NCI-H1105 treated with DMSO at 0.1 percent for 48 hours (cell line): ENCODE data around the gene RBM14.
"Not testable (repeated sequence)": the region's sequence is repeated elsewhere in the genome, so short reads cannot be mapped to it uniquely, and the experiment has no call there.

Experiments
- DNase-seq: peaks from one replicate; lab custom pipeline; 2025; lab: John Stamatoyannopoulos, UW

Gene RBM14

DNA sequence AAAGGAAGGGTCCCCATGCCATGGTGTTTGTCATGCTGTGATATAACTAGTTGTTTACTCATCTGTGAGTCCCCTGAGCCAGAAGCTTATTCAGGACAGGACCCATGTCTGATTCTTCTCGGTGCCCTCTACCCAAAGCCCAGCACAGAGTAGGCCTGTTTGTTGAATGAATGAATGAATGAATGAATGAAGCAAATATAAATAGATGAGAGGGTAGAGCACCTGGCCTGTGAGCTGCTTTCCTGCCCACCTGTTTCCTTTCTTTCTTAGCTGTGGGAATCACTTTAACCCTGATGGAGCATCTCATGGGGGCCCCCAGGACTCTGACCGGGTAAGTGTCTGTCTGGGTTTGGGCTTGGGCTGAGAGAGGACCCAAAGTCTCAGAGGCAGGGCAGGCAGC is 16.2 kb upstream of the RBM14 start:
- DNase-seq: no peak

DNA sequence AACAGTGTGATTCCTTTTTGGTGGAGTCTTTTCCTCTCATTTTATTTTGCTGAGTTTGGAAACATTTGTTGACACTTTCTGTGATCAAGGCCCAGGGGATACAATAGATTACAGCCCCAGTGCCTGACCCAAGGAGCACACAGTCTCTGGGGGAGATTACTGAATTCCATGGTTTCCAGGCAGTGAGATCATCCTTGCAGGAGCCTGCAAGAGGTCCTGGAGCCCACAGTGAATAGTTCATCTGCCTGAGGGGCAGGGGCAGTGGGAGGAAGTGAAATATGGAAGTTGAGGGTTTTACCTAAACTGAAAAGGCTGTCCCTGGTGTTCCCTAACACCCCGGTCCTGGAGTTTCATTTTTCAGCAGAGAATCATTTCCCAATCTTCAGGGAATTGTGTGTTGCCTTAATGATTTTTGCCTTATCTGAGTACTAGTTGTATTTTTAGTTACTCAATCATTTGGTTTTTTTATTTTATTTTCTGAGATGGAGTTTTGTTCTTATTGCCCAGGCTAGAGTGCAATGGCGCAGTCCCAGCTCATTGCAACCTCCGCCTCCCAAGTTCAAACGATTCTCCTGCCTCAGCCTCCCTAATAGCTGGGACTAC is 15.7 kb upstream of the RBM14 start:
- no peak for DNase-seq

DNA sequence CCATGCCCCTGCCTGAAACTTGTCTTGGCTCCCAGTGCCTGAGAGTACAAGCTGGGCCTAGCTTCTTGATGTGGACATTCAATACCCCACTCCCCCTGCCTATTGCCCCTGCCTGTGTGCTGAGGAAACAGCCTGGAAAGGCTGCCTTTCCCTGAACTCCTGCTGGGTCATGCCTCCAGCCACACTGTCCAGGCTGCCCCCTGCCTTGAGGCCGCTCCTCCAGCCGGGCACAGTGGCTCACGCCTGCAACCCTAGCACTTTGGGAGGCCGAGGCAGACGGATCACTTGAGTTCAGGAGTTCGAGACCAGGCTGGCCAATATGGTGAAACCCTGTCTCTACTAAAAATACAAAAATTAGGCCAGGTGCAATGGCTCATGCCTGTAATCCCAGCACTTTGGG is 13.4 kb upstream of the RBM14 start:
- no peak for DNase-seq

DNA sequence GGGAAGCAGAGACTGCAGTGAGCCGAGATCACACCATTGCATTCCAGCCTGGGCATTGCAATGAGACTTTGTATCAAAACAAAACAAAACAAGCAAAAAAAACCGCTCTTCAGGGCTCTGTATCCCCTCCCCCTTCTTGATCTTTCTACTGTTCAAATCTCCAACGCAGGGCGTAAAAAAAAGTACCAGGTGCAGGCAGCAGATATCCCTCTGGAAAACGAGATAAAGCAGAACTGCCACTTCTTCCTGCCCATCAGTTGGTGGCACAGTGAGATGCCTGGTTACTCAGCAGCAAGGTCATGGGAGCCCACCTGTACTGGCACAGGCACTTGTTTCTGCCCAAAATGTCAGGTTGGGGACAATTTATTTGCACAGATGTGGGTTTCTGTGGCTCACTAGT is 12.3 kb upstream of the RBM14 start:
- no peak for DNase-seq

DNA sequence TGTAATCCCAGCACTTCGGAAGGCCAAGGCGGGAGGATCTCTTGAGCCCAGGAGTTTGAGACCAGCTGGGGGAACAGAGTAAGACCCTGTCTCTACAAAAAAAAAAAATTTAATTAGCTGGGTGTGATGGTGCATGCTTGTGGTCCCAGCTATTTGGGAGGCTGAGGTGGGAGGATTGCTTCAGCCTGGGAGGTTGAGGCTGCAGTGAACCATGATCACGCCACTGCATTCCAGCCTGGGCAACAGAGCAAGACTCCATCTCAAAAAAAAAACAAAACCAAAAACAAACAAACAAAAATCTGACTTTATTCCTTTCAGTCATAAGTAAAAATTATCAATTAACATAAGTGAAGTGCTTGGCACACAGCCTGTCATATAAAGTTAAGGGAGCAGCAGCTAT is 9.8 kb upstream of the RBM14 start:
- DNase-seq: not testable (repeated sequence)

DNA sequence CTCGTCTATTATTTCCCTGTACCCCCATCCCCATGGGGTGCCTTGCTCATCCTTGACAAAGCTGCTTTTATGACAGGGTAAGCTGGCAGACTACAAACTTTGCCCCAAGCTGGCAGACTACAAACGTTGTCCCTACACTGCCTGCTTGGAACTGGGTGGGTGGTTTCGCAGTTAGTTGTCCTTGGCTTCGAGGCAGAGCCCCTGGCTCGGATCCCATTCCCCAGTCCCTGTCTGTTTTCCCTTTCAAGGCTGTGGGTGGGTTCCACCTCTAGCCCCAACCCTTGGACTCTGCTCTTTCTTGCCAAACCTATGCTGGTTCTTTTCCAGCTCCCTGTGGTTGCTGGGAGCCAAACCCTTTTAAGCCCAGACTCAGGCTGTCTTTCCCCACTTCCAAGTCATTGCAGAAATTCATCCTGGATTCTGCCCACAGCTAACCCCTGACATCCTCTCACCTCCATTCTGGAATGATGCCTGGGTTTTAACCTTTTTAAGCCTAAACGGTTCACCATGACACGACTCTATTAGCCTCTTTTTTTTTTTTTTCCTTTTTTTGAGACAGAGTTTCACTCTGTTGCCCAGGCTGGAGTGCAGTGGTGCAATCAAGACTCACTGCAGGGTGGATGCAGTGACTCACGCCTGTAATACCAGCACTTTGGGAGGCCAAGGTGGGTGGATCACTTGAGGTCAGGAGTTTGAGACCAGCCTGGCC is 9.2 kb upstream of the RBM14 start:
- DNase-seq: no peak

DNA sequence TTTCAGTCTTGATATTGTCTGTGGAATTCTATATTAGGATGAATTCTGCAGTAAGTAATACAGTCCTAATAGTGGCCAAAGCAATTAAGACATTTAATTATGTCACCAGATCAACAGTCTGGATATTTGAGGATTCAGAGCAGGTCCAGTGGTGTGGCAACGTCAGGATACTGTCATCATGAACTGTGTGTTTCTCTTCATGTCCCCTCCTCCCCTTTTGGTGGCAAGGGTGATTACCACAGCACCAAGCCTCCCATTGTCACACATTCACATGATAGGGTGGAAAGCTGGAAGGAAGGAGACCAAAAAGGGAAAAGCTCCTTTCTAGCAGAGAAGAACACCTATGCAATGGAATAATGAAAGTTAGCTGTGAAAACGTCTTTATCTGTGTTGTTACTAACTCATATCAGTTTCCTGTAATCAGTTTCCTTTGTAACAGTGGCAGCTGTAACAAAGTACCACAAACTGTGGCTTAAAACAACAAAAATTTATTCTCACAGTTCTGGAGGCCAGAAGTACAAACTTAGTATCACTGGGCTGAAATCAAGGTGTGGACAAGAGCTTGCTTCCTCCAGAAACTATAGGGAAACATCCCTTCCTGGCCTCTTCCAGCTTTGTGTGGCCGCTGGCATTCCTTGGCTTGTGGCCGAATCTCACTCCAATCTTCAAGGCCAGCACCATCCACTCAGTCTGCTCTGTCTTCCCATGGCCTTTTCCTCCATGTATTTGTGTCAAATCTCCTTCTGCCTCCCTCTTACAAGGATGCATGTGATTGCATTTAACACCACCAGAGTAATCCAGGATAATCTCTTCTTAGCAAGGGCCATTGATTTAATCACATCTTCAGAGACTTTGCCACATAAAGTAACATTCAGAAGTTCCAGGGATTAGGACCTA is 6.5 kb upstream of the RBM14 start:
- DNase-seq: no peak

DNA sequence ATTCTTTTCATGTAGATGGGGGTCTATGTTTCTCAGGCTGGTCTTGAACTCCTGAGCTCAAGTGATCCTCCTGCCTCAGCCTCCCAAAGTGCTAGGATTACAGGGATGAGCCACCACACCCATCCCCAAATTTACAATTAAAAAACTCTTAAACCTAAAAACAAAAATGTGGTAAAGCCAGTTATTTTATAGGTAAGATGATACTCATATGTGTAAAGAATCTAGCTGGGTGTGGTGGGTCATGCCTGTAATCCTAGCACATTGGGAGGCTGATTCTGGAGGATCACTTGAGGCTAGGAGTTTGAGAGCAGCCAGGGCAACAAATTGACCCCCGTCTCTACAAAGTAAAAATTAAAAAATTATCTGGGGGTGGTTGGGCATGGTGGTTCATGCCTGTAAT is 4.0 kb upstream of the RBM14 start:
- DNase-seq: no peak

DNA sequence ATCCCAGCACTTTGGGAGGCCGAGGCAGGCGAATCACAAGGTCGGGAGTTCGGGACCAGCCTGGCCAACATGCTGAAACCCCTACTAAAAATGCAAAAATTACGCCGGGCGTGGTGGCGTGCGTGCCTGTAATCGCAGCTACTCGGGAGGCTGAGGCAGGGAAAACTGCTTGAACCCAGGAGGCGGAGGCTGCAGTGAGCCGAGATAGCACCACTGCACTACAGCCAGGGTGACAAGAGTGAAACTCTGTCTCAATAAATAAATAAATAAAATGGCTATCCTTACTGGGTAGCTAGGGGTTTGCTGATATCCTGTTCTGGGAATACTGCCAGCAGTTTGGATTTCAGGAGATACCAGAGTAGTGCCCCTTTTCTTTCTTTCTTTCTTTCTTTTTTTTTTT is 2.4 kb upstream of the RBM14 start:
- no peak for DNase-seq

DNA sequence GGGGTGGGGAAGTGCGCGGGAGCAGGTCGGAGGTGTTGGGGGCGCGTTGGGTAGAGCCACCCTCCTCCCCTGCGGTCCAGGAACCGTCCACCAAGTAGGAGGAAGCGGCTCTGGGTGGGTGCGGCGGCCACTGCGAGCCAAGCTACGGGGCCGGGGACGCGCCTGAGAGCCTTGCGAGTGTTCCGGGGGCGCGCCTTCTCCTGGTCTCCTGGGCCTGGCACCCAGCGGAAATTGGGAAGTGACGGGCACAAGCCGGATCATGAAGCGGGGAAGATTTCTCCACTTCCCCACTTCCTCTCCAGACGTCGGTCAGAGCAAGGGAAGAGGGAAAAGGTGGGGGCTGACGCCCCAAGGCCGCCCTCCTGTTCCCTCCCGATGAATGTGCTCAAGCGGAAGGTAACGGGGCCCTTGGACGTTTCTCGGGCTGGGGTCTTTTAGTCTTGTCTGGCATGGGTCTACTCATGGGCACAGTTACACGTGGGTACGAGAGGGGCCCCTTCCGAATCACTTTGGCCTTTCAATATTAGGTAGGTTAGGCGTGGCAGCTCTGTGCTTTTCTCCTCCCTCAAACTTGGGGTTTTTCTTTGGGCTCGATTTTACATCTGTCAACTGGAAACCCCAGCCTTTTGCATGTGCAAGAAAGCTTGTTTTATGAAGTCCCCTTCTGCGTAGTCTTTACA is 865 bp downstream of the RBM14 start:
- no peak for DNase-seq

DNA sequence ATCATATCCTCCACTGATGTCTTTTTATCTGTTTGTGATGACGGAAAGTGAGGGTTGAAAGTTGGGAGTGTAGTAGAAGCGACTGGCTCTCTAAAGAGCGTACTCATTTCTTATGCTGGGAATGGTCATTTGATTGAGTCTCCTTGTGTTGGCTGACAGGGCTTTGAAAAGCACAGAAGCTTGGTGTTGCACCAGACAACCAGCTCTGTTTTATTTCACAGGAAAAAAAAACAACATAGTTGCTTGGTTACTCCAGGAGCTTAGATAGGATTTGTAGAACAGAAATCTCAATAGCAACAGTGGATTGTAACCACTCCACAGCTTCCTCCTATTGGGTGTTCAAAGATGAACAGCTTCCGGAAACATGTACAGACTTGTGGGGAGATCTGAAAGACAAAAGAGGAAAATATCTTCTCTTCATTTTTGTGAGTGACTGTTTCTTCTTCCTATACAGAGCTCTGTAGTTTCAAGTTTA is 2.7 kb downstream of the RBM14 start:
- DNase-seq: no peak

DNA sequence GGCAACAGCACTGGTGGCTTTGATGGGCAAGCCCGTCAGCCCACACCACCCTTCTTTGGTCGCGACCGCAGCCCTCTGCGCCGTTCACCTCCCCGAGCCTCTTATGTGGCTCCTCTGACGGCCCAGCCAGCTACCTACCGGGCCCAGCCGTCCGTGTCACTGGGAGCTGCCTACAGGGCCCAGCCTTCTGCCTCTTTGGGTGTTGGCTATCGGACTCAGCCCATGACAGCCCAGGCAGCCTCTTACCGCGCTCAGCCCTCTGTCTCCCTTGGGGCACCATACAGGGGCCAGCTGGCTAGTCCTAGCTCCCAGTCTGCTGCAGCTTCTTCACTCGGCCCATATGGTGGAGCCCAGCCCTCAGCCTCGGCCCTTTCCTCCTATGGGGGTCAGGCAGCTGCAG is 8.0 kb downstream of the RBM14 start:
- DNase-seq: no peak

DNA sequence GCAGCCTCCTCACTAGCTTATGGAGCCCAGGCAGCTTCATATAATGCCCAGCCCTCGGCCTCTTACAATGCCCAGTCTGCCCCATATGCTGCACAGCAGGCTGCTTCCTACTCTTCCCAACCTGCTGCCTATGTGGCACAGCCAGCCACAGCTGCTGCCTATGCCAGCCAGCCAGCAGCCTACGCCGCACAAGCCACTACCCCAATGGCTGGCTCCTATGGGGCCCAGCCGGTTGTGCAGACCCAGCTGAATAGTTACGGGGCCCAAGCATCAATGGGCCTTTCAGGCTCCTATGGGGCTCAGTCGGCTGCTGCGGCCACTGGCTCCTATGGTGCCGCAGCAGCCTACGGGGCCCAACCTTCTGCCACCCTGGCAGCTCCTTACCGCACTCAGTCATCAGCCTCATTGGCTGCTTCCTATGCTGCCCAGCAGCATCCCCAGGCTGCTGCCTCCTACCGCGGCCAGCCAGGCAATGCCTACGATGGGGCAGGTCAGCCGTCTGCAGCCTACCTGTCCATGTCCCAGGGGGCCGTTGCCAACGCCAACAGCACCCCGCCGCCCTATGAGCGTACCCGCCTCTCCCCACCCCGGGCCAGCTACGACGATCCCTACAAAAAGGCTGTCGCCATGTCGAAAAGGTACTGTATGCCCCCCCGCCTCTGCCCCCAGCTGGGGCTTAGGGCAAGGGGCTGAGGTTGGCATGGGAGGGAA is 8.8 kb downstream of the RBM14 start:
- no peak for DNase-seq

DNA sequence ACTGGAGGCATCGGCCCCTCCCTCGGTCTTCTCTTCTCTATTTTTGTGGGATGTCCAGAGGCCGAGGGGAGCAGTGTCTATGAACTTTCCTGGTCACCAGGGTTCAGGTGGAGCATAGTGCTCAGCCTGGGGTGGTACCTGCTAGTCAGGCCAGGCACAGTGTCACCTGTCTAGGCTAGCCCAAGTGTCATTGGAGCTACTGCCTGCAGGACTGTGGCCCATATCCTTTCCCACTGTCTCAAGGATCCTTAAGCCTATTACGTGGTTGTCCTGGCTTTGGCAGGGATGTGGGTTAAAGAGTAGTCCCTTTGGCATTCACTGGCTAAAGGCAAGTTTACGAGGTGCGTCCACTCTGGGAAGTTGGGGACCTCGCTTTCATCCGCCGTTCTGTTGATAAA is 9.3 kb downstream of the RBM14 start:
- no peak for DNase-seq

DNA sequence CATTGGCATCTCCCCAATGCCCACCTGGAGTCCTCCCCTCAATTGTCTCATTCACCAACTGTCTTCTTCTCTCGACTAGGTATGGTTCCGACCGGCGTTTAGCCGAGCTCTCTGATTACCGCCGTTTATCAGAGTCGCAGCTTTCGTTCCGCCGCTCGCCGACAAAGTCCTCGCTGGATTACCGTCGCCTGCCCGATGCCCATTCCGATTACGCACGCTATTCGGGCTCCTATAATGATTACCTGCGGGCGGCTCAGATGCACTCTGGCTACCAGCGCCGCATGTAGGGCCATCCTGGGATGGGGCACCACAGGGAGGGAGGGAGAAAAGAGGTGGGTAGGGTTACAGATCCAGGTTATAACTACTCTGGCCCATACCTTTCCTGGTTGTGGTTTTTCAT is 10.0 kb downstream of the RBM14 start:
- DNase-seq: no peak

DNA sequence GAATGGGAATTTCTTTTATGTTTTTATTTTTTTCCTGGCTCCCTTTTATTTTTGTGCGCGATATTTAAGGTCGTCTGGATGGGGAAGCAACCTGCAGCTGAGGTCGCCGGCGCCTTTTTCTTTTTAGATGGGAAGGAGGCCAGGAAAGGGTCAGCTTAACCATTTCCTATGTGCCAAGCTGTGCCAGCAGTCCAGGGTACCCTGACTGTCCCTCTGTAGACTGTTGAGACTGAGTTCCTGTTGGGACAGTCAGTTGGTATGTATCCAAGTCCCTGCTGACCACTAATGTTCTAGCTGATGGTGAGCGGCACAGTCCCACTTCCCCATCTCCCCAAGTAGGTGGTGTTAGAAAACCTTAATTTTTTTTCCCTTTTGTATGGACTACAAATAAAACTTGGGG is 10.5 kb downstream of the RBM14 start:
- DNase-seq: no peak

DNA sequence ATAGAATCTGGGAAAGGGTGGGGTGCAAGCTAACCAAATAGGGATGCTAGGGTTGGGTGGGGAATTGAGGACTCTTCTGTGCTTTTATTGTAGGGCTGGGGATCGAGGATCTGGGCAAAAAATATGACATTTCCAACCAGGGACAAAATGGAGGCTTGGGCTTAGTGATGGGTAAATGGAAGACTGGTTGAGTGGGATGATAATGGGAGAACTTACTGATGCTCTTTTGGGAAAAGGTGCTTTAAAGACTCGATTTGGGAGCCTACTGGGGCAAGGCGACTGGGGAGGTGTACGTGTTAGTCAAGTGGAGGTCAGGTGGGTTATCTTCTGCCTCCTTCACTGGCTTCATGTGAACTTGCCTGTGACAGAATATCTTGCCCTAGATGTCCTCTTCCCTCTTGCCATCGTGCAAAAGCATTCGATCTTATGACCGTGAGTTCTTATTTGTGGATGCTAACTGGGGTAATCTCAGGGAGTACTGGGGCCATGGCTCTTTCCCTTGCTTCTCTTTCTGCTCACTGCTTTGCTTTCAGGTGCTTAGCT is 11.7 kb downstream of the RBM14 start:
- no peak for DNase-seq

DNA sequence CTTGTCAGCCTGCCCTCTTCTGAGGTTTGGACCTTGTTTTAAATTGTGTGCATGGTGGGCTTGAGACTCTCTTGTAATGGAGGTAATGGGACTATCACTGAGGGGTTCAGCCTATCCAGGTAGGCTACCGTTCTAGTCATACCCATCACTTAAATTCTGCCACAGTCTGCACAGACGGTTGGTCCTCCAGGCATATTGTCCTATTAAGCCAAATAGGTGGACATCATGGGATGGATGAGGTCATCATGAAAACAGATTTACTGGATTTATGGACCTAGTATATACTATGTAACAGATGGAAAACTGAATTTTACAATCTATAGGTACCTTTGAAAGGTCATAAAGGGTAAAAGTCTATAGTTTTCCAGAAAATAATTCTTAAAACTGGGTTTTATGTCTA is 12.9 kb downstream of the RBM14 start:
- DNase-seq: no peak

DNA sequence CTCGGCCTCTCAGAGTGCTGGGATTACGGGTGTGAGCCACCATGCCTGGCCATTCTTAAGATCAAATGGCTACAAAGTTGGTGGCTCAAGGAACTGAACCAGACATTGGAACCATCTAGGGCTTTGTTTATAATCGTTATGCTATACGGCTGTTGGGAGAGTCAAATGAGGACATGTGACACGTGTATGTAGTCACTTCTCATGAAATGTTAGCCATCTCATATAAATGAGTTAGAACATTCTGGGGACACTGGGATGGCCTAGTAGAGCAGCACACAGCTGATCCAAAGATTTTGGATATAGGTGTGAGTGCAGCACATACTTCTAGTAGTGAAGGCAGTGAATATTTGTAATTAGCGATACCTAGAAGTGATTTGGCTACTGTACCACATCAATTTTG is 15.5 kb downstream of the RBM14 start:
- no peak for DNase-seq

DNA sequence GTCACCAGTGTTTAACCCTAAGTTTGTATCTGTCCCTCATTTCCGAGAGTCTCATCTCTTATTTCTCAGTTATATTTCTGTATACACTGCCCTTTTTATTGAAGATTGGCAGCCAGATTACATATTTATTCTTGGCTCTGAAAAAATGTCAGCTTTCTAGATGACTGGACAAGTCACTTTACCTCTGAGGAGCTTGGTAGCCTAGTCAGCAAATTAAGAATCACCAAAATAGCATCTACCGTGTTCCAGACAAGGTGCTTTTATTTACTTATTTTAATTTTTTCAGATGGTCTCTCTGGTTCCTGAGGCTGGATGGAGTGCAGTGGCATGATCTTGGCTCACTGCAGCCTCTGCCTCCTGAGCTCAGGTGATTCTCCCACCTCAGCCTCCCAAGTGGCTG is 16.5 kb downstream of the RBM14 start:
- DNase-seq: no peak

DNA sequence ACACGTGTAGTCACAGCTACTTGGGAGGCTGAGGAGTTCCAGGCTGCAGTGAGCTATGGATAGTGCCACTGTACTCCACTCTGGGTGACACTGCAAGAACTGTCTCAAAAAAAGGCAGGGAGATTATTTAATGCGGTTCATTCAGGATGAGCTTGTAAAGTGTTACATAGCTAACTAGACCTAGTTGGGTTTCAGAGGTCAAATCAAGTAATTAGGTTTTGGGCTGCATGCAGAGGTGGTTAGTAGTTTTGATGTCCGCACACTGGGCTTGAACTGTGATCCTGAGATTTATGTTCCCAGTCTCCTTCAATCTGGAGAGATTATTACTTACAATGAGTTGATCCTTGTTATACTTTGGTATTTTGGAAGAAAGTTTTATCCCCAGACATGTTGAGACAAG is 20.0 kb downstream of the RBM14 start:
- no peak for DNase-seq
